GM12874 (cell line): ENCODE measurements around the gene NT5C2.

ENCODE experiments used
- CTCF ChIP-seq: IDR thresholded peaks from 2 replicates; pipeline ENCODE4 v1.5.1; 2011; ENCODE audit warnings: low read depth, mild to moderate bottlenecking, control low read depth, low read length, moderate library complexity; ENCODE audit not compliant: insufficient read depth

Gene NT5C2

DNA sequence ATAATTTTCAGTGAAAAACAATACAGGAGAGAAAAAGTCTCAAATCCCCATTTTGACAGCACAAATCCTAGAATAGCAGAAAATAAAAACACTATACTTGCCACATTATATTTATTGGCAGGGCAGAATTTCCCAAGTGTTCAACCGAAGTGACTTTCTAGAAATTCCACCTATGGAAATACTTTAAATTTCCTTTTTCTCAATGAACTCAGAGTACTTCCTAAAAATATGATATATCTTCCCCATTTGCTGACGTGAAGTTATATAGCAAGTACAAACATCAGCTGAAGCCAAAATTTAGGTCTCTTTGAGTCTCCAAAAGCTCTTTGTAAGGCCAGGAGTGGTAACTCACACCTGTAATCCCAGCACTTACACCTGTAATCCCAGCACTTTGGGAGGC, 83.3 kb downstream of the NT5C2 start:
- TF ChIP-seq CTCF, result no peak

- no peak for TF ChIP-seq CTCF
These were observed 86.5 kb downstream of the NT5C2 start for GRCh38 chr10:103106539-103106938.

DNA sequence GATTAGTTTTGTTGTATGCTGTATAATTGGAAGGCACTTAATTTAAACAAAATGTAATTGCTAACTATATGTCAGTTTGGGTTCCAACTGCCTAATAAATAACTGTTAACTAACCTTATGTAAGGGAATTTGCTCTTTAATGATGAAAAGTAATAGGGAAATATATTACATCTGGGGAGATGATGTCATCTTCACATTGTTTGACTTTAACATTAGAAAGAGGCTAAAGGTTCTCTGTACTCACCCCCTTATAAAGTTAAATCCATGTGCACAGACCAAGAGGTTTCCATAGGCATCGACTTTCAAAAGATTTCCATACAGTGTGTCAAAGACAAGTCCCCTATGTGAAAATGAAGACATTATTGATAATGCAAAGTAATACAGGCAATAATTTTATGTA, 87.6 kb downstream of the NT5C2 start:
- TF ChIP-seq CTCF, result no peak

- no peak for TF ChIP-seq CTCF
These were observed 88.4 kb downstream of the NT5C2 start for GRCh38 chr10:103104721-103105120.

GRCh38 chr10:103103989-103104388, 89.1 kb downstream of the NT5C2 start:
- TF ChIP-seq CTCF, result no peak

DNA sequence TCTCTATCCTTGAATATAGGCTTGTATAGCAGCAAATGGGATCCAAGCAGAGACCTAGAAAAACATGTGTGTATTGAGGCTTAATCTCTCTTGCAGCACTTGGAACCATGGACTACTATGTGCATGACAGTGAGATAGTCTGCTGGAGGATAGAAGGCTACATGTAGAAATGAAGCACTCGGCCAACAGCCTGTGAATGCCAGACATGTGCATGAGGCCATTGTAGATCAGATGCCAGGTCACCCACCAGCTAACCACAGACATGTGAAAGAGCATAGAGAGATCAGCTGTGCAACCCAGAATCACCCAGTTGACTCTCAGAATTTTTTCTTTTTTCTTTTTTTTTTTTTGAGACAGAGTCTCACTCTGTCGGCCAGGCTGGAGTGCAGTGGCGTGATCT, 90.9 kb downstream of the NT5C2 start:
- TF ChIP-seq CTCF, result no peak

DNA sequence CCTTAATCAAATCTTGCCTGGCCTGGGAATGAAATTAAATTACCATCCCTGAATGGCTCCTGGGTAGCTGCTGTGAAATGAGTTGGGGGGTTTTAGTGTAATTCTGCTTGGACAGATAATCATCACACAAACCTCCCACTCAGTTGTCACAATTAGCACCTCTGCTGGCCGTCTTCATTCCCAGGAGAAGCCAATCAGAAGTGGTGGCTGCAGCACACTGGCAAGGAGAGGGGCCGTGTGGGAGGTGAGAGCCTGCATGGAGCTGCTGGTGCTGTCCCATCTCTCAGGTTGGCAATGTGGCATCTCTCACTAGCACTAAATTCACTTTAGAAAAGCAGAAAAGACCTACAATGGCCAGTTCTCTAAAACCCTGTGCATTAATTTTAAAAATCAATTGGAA, 92.5 kb downstream of the NT5C2 start:
- no peak for TF ChIP-seq CTCF

GRCh38 chr10:103098240-103098639, 94.8 kb downstream of the NT5C2 start:
- TF ChIP-seq CTCF, result no peak
